OCI-LY7 (cell line): Measurements from ENCODE around the gene LGI1. TPM values are rescaled to one million over a fixed set of nuclear protein-coding genes. Genes with fewer than 3 reads are reported as not detected.

Experiments
- BruUV-seq: library from RNA; stranded (reverse); fragments of 400-500 nt; replicated peaks from 2 replicates; lab custom pipeline; 2021; lab: Mats Ljungman, UMichigan
- CTCF ChIA-PET: fragments of 300-600 bp; sonication (Branson Sonifier 250); formaldehyde crosslinking; loops from one replicate; lab custom pipeline; 2022; ENCODE audit warnings: antibody characterized with exemption; ENCODE audit not compliant: unreplicated experiment; lab: Charles Lee
- POLR2A ChIA-PET: fragments of 300-600 bp; sonication (Branson Sonifier 250); formaldehyde crosslinking; loops from one replicate; lab custom pipeline; 2022; ENCODE audit warnings: antibody characterized with exemption; lab: Charles Lee
- DNase-seq: peaks from one replicate; pipeline ENCODE4 v3.0.0-alpha.2; 2015; ENCODE audit warnings: low spot score
- H2AFZ ChIP-seq: fragments of 200-600 bp; sonication (generic), shearing (Covaris generic); 2 replicates; pipeline ENCODE4 v1.6.1; 2014; ENCODE audit warnings: mild to moderate bottlenecking, antibody characterized with exemption, low read length, moderate library complexity
- H3K27ac ChIP-seq: fragments of 200-600 bp; sonication (generic); 2 replicates; pipeline ENCODE4 v1.5.1; 2014; ENCODE audit warnings: mixed run types, low read depth, mild to moderate bottlenecking, moderate library complexity, low read length, inconsistent platforms; ENCODE audit not compliant: poor library complexity, severe bottlenecking
- H3K36me3 ChIP-seq: fragments of 200-600 bp; sonication (generic); 2 replicates; pipeline ENCODE4 v1.6.1; 2014; ENCODE audit warnings: mild to moderate bottlenecking, antibody characterized with exemption, low read length, moderate library complexity, mixed read lengths; ENCODE audit not compliant: insufficient read depth
- H3K4me1 ChIP-seq: fragments of 200-600 bp; sonication (generic); 2 replicates; pipeline ENCODE4 v1.5.1; 2014; ENCODE audit warnings: mild to moderate bottlenecking, low read length; ENCODE audit not compliant: insufficient read depth, poor library complexity, severe bottlenecking
- H3K4me2 ChIP-seq: fragments of 200-600 bp; sonication (generic); 2 replicates; pipeline ENCODE4 v1.6.1; 2014; ENCODE audit warnings: mild to moderate bottlenecking, low read length
- H3K4me3 ChIP-seq: fragments of 200-600 bp; sonication (generic); 2 replicates; pipeline ENCODE4 v1.5.1; 2014; ENCODE audit warnings: mild to moderate bottlenecking, low read depth, low read length; ENCODE audit not compliant: poor library complexity, severe bottlenecking
- H3K79me2 ChIP-seq: fragments of 200-600 bp; sonication (generic); 2 replicates; pipeline ENCODE4 v1.6.1; 2016; ENCODE audit warnings: low read depth, mild to moderate bottlenecking, low read length, moderate library complexity, mixed read lengths; ENCODE audit not compliant: insufficient read depth
- H3K9me2 ChIP-seq: fragments of 200-600 bp; sonication (generic); 2 replicates; pipeline ENCODE4 v1.6.1; 2016; ENCODE audit warnings: mild to moderate bottlenecking, low read length, mixed read lengths; ENCODE audit not compliant: insufficient read depth
- H3K9me3 ChIP-seq: fragments of 200-600 bp; sonication (generic); 2 replicates; pipeline ENCODE4 v1.6.1; 2014; ENCODE audit warnings: mild to moderate bottlenecking, mixed run types, low read length, mixed read lengths
- H4K20me1 ChIP-seq: fragments of 200-600 bp; sonication (generic); 2 replicates; pipeline ENCODE4 v1.6.1; 2014; ENCODE audit warnings: mild to moderate bottlenecking, antibody characterized with exemption, low read length, moderate library complexity, mixed read lengths; ENCODE audit not compliant: insufficient read depth
- EZH2phosphoT487 ChIP-seq: fragments of 200-600 bp; sonication (generic); IDR thresholded peaks from 2 replicates; pipeline ENCODE4 v1.6.1; 2018; ENCODE audit warnings: low read depth, borderline replicate concordance, mild to moderate bottlenecking, mixed run types, antibody characterized with exemption, low read length, moderate library complexity, mixed read lengths
- intact Hi-C: fragments of 100-400 bp; cut with micrococcal nuclease; formaldehyde crosslinking; loops from one replicate; pipeline ENCODE4 v1.10.0; 2022; ENCODE audit not compliant: unreplicated experiment
- total RNA-seq, 2 experiments: library from RNA; depleted of rRNA in 1 of 2; stranded (reverse); fragments of >200 nt in 1 of 2; shearing (Covaris generic) in 1 of 2; gene quantifications; 2 replicates each; pipeline ENCODE4 v1.2.3, GENCODE V29; 2014 to 2022
- TF ChIP-seq, protein P1 (sequence below): fragments of 200-600 bp; sonication (generic); conservative IDR thresholded peaks from 2 replicates; pipeline ENCODE4 v1.5.1; 2014; ENCODE audit warnings: mild to moderate bottlenecking, antibody characterized with exemption, low read length, moderate library complexity, mixed read lengths

Gene LGI1
- total RNA-seq, 2 experiments from 2014 or later, result 0.41 TPM; not detected in 1

DNA sequence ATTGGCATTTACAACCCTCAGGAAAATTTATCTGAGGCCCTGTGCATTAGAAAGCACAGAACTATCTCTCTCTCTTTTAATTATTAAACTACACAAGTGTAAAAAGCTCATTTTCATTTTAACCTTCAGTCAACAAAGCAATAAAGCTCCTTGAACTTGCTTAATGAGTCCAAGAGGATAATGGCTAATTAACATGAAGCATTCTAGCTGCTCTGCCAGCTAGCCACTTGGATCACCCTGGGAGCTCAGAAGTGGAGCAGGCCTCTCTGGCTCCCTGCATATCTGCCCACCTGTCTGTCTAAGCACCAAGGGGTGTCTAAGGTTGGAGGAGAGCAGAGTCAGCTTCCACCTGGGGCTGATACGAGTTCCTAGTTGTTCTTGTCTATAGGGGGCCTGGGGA lies 80.1 kb downstream of the LGI1 start:
- H3K27ac ChIP-seq, result no peak overlapping the region
- H4K20me1 ChIP-seq, result no peaks in the 10 kb centered on the region
- intact Hi-C loops, result no loop called here
- no peak overlapping the region for H2AFZ ChIP-seq
- no peaks in the 10 kb centered on the region for H3K79me2 ChIP-seq
- CTCF ChIA-PET, result no interaction called here
- H3K4me2 ChIP-seq, result no peak overlapping the region
- no peak for DNase-seq
- POLR2A ChIA-PET, result interaction anchor here (0.6 kb wide), 1 partner anchor 56 kb away, joined by 8 read pairs; the partner anchor contains the start of gene SLC35G1
- no peaks in the 10 kb centered on the region for H3K9me3 ChIP-seq
- H3K9me2 ChIP-seq, result no peaks in the 10 kb centered on the region
- H3K4me3 ChIP-seq, result no peak overlapping the region
- H3K4me1 ChIP-seq, result no peaks in the 10 kb centered on the region
- TF ChIP-seq EZH2phosphoT487, result no peak
- TF ChIP-seq, protein P1, sequence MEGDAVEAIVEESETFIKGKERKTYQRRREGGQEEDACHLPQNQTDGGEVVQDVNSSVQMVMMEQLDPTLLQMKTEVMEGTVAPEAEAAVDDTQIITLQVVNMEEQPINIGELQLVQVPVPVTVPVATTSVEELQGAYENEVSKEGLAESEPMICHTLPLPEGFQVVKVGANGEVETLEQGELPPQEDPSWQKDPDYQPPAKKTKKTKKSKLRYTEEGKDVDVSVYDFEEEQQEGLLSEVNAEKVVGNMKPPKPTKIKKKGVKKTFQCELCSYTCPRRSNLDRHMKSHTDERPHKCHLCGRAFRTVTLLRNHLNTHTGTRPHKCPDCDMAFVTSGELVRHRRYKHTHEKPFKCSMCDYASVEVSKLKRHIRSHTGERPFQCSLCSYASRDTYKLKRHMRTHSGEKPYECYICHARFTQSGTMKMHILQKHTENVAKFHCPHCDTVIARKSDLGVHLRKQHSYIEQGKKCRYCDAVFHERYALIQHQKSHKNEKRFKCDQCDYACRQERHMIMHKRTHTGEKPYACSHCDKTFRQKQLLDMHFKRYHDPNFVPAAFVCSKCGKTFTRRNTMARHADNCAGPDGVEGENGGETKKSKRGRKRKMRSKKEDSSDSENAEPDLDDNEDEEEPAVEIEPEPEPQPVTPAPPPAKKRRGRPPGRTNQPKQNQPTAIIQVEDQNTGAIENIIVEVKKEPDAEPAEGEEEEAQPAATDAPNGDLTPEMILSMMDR, result no peak
- no TSS peak for BruUV-seq
- no peaks in the 10 kb centered on the region for H3K36me3 ChIP-seq

DNA sequence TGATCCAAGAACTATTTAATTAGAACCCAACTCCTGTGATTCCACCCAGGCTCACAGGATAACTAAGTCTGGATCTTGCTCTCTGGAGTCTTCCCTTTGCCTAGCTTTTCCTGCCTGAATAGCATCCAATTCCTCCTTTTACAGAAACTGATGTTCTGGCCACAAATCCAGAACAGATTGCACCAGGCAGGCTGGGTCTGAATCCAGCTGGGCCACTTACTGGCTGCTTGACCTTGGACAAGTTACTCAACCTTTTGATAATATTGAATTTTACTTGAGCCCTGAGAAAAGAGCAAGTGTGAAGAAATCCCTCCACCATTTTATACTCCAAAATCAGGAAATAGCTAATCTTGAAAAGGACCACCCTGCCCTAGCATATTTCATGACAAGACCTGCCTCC lies 80.5 kb downstream of the LGI1 start:
- no TSS peak for BruUV-seq
- H3K4me1 ChIP-seq, result no peaks in the 10 kb centered on the region
- DNase-seq, result no peak
- no peak for TF ChIP-seq EZH2phosphoT487
- TF ChIP-seq, protein P1, result no peak
- no peaks in the 10 kb centered on the region for H3K79me2 ChIP-seq
- H3K9me3 ChIP-seq, result no peaks in the 10 kb centered on the region
- no peak overlapping the region for H3K4me3 ChIP-seq
- no peaks in the 10 kb centered on the region for H4K20me1 ChIP-seq
- H3K4me2 ChIP-seq, result no peak overlapping the region
- no peak overlapping the region for H3K27ac ChIP-seq
- intact Hi-C loops, result no loop called here
- POLR2A ChIA-PET, result interaction anchor here (0.6 kb wide), 1 partner anchor 55 kb away, joined by 8 read pairs; the partner anchor contains the start of gene SLC35G1
- no peak overlapping the region for H2AFZ ChIP-seq
- H3K36me3 ChIP-seq, result no peaks in the 10 kb centered on the region
- H3K9me2 ChIP-seq, result no peaks in the 10 kb centered on the region
- CTCF ChIA-PET, result no interaction called here

DNA sequence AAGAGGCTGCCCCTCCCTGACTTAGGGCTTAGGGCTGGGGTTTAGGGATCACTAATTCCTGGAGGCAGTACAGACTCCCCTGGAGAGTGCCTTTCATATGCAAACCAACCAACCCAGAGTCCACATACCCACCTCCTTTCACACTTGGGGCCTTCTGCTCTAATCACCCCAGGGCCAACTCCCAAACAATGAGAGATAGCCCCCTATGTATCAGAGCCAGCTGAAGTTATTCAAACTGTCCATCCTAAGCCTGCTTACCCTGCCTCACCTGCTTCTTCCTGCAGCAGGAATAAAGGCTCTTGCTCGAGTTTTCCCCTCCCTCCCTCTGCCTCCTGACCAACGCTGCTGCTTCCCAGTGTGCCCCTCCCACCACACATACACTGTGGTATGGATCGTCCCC lies 84.2 kb downstream of the LGI1 start:
- no TSS peak for BruUV-seq
- CTCF ChIA-PET, result no interaction called here

More for the DNA sequence above, 84.2 kb downstream of the LGI1 start:
- Histone ChIP-seq H3K4me2 (no peak overlapping the region), H3K4me1 (no peaks in the 10 kb centered on the region), H3K27ac (no peak overlapping the region), H4K20me1 (no peaks in the 10 kb centered on the region), H3K9me2 (no peaks in the 10 kb centered on the region), H3K4me3 (no peak overlapping the region), H2AFZ (no peak overlapping the region), H3K36me3 (no peaks in the 10 kb centered on the region), H3K9me3 (no peaks in the 10 kb centered on the region), H3K79me2 (no peaks in the 10 kb centered on the region)
- POLR2A ChIA-PET, result no interaction called here
- no peak for TF ChIP-seq EZH2phosphoT487
- TF ChIP-seq, protein P1, result no peak
- intact Hi-C loops, result no loop called here
- DNase-seq, result no peak
